ENCODE measurements around the gene S100A8. TPM values are rescaled to one million over a fixed set of nuclear protein-coding genes. Genes with fewer than 3 reads are reported as not detected.

Gene S100A8
- total and polyA plus RNA-seq, 4 donors, result 48.2 to 218 (median 134) TPM

DNA sequence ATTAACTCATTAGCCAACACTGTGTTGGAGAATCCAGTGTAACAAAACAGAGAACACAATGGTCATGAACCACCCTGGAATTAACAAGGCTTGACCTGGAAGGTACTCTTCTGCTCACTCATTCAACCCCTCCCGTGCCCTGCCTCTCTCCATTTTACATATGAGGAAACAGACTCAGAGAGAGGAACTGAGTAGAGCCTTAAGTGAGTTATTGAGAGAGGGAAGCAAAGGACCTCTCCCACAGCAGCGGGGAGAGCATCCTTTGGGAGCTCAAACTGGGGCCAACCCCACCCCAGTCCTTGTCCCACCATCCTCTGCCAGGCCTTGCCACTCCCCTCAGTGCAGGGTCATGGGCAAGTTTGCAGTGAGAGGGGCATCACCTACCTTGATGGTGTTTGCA lies 16.8 kb downstream of the S100A8 start:
- Histone ChIP-seq H3K27ac (ENCODE audit: low read depth in 1 of 2, low read length in 2 of 2) (no peak overlapping the region), H3K27me3 (ENCODE audit: control insufficient read depth in 1 of 2, insufficient read depth in 2 of 2, low read length in 1 of 2) (no peaks in the 10 kb centered on the region), H3K9me3 (ENCODE audit: control insufficient read depth, low read length) (no peaks in the 10 kb centered on the region), H3K4me3 (ENCODE audit: low read length in 2 of 2) (no peak overlapping the region), H3K4me1 (ENCODE audit: control insufficient read depth in 1 of 2, insufficient read depth in 2 of 2, low read length in 2 of 2) (no peaks in the 10 kb centered on the region), H3K36me3 (ENCODE audit: control insufficient read depth in 1 of 2, insufficient read depth in 2 of 2, low read length in 1 of 2) (no peaks in the 10 kb centered on the region)
- no peak for ATAC-seq (ENCODE audit: low FRiP score)
- no peak for DNase-seq
- intact Hi-C loops (cut with DNase I), result no loop called here
- 69 to 78% methylated on average over 2 of the region's 2 CpGs for WGBS, 2 donors

GRCh38 chr1:153372571-153372970 lies 18.3 kb downstream of the S100A8 start:
- no peaks in the 10 kb centered on the region for H3K27me3 ChIP-seq (ENCODE audit: control insufficient read depth in 1 of 2, insufficient read depth in 2 of 2, low read length in 1 of 2)
- H3K4me3 ChIP-seq (ENCODE audit: low read length in 2 of 2), result no peak overlapping the region
- WGBS, 2 donors, result 85 to 88% methylated on average over 2 of the region's 2 CpGs
- ATAC-seq (ENCODE audit: low FRiP score) (no peak), DNase-seq (no peak)
- H3K9me3 ChIP-seq (ENCODE audit: control insufficient read depth, low read length), result no peaks in the 10 kb centered on the region
- H3K27ac ChIP-seq (ENCODE audit: low read depth in 1 of 2, low read length in 2 of 2), result no peak overlapping the region
- no peaks in the 10 kb centered on the region for H3K36me3 ChIP-seq (ENCODE audit: control insufficient read depth in 1 of 2, insufficient read depth in 2 of 2, low read length in 1 of 2)
- intact Hi-C loops (cut with DNase I), result no loop called here
- H3K4me1 ChIP-seq (ENCODE audit: control insufficient read depth in 1 of 2, insufficient read depth in 2 of 2, low read length in 2 of 2), result no peaks in the 10 kb centered on the region

- no peak for ATAC-seq (ENCODE audit: low FRiP score)
- intact Hi-C loops (cut with DNase I), result no loop called here
Observed at GRCh38 chr1:153371231-153371630, 19.6 kb downstream of the S100A8 start.

DNA sequence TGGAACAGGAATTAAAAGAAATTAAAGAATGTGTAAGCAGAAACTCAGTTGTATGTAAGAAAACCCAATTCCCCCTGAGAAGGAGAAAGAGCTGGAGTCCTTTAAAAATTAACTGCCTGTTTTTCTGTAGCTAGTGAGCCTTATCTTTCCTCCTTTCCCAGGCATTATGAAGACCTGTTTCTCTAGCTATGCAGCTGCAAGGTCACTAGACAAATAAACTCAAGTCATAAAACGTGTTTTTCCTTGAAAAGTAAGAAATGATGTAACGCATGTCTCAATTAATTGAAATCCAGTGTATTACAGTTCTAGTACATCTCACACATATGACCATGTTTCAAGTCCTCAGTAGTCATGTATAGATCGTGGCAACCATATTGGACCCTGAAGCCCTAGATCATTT lies 20.7 kb downstream of the S100A8 start:
- ATAC-seq (ENCODE audit: low FRiP score) (no peak), DNase-seq (no peak)
- WGBS, 2 donors, result 69 to 70% methylated on average over 3 of the region's 3 CpGs

More at GRCh38 chr1:153371231-153371630, 19.6 kb downstream of the S100A8 start:
- Histone ChIP-seq H3K27me3 (ENCODE audit: control insufficient read depth in 1 of 2, insufficient read depth in 2 of 2, low read length in 1 of 2) (no peaks in the 10 kb centered on the region), H3K27ac (ENCODE audit: low read depth in 1 of 2, low read length in 2 of 2) (no peak overlapping the region), H3K4me3 (ENCODE audit: low read length in 2 of 2) (no peak overlapping the region), H3K9me3 (ENCODE audit: control insufficient read depth, low read length) (no peaks in the 10 kb centered on the region), H3K36me3 (ENCODE audit: control insufficient read depth in 1 of 2, insufficient read depth in 2 of 2, low read length in 1 of 2) (no peaks in the 10 kb centered on the region), H3K4me1 (ENCODE audit: control insufficient read depth in 1 of 2, insufficient read depth in 2 of 2, low read length in 2 of 2) (no peaks in the 10 kb centered on the region)
- DNase-seq, result no peak
- WGBS, 2 donors, result 93 to 94% methylated on average over 1 of the region's 1 CpG

GRCh38 chr1:153368495-153368894 lies 22.4 kb downstream of the S100A8 start:
- intact Hi-C loops (cut with DNase I), result loop anchor here in 1 of 2 donors (10.0 kb wide), 1 partner anchor 636 kb away; no protein-coding TSS in a partner anchor
- Histone ChIP-seq H3K9me3 (ENCODE audit: control insufficient read depth, low read length) (no peaks in the 10 kb centered on the region), H3K4me1 (ENCODE audit: control insufficient read depth in 1 of 2, insufficient read depth in 2 of 2, low read length in 2 of 2) (no peaks in the 10 kb centered on the region), H3K27ac (ENCODE audit: low read depth in 1 of 2, low read length in 2 of 2) (no peak overlapping the region), H3K27me3 (ENCODE audit: control insufficient read depth in 1 of 2, insufficient read depth in 2 of 2, low read length in 1 of 2) (no peaks in the 10 kb centered on the region), H3K36me3 (ENCODE audit: control insufficient read depth in 1 of 2, insufficient read depth in 2 of 2, low read length in 1 of 2) (no peaks in the 10 kb centered on the region), H3K4me3 (ENCODE audit: low read length in 2 of 2) (no peak overlapping the region)
- ATAC-seq (ENCODE audit: low FRiP score) (no peak), DNase-seq (no peak)
- WGBS, 2 donors, result 70 to 75% methylated on average over 2 of the region's 2 CpGs

More for the DNA sequence above, 20.7 kb downstream of the S100A8 start:
- Histone ChIP-seq H3K4me3 (ENCODE audit: low read length in 2 of 2) (no peak overlapping the region), H3K27ac (ENCODE audit: low read depth in 1 of 2, low read length in 2 of 2) (no peak overlapping the region), H3K36me3 (ENCODE audit: control insufficient read depth in 1 of 2, insufficient read depth in 2 of 2, low read length in 1 of 2) (no peaks in the 10 kb centered on the region), H3K9me3 (ENCODE audit: control insufficient read depth, low read length) (no peaks in the 10 kb centered on the region), H3K4me1 (ENCODE audit: control insufficient read depth in 1 of 2, insufficient read depth in 2 of 2, low read length in 2 of 2) (no peaks in the 10 kb centered on the region), H3K27me3 (ENCODE audit: control insufficient read depth in 1 of 2, insufficient read depth in 2 of 2, low read length in 1 of 2) (no peaks in the 10 kb centered on the region)
- intact Hi-C loops (cut with DNase I), result no loop called here

- 69 to 85% methylated on average over 2 of the region's 2 CpGs for WGBS, 2 donors
- Histone ChIP-seq H3K27me3 (ENCODE audit: control insufficient read depth in 1 of 2, insufficient read depth in 2 of 2, low read length in 1 of 2) (no peaks in the 10 kb centered on the region), H3K4me3 (ENCODE audit: low read length in 2 of 2) (no peak overlapping the region), H3K9me3 (ENCODE audit: control insufficient read depth, low read length) (no peaks in the 10 kb centered on the region), H3K27ac (ENCODE audit: low read depth in 1 of 2, low read length in 2 of 2) (no peak overlapping the region), H3K36me3 (ENCODE audit: control insufficient read depth in 1 of 2, insufficient read depth in 2 of 2, low read length in 1 of 2) (no peaks in the 10 kb centered on the region), H3K4me1 (ENCODE audit: control insufficient read depth in 1 of 2, insufficient read depth in 2 of 2, low read length in 2 of 2) (no peaks in the 10 kb centered on the region)
- ATAC-seq (ENCODE audit: low FRiP score) (no peak), DNase-seq (no peak)
- intact Hi-C loops (cut with DNase I), result loop anchor here in 1 of 2 donors (10.0 kb wide), 1 partner anchor 638 kb away; no protein-coding TSS in a partner anchor
Observed at GRCh38 chr1:153367090-153367489, 23.8 kb downstream of the S100A8 start.

GRCh38 chr1:153366261-153366660 lies 24.6 kb downstream of the S100A8 start:
- WGBS, 2 donors, result 86 to 87% methylated on average over 6 of the region's 6 CpGs
- H3K27ac ChIP-seq (ENCODE audit: low read depth in 1 of 2, low read length in 2 of 2), result no peak overlapping the region
- DNase-seq (no peak), ATAC-seq (ENCODE audit: low FRiP score) (no peak)
- no peaks in the 10 kb centered on the region for H3K4me1 ChIP-seq (ENCODE audit: control insufficient read depth in 1 of 2, insufficient read depth in 2 of 2, low read length in 2 of 2)
- H3K4me3 ChIP-seq (ENCODE audit: low read length in 2 of 2), result no peak overlapping the region
- H3K27me3 ChIP-seq (ENCODE audit: control insufficient read depth in 1 of 2, insufficient read depth in 2 of 2, low read length in 1 of 2), result no peaks in the 10 kb centered on the region
- intact Hi-C loops (cut with DNase I), result loop anchor here in 1 of 2 donors (10.0 kb wide), 1 partner anchor 639 kb away; no protein-coding TSS in a partner anchor
- H3K36me3 ChIP-seq (ENCODE audit: control insufficient read depth in 1 of 2, insufficient read depth in 2 of 2, low read length in 1 of 2), result no peaks in the 10 kb centered on the region
- H3K9me3 ChIP-seq (ENCODE audit: control insufficient read depth, low read length), result no peaks in the 10 kb centered on the region

GRCh38 chr1:153365696-153366095 lies 25.2 kb downstream of the S100A8 start:
- intact Hi-C loops (cut with DNase I), result loop anchor here in 1 of 2 donors (10.0 kb wide), 1 partner anchor 639 kb away; no protein-coding TSS in a partner anchor
- H3K4me1 ChIP-seq (ENCODE audit: control insufficient read depth in 1 of 2, insufficient read depth in 2 of 2, low read length in 2 of 2), result no peaks in the 10 kb centered on the region
- H3K27ac ChIP-seq (ENCODE audit: low read depth in 1 of 2, low read length in 2 of 2), result no peak overlapping the region
- WGBS, 2 donors, result 69 to 72% methylated on average over 8 of the region's 8 CpGs
- no peaks in the 10 kb centered on the region for H3K36me3 ChIP-seq (ENCODE audit: control insufficient read depth in 1 of 2, insufficient read depth in 2 of 2, low read length in 1 of 2)
- H3K27me3 ChIP-seq (ENCODE audit: control insufficient read depth in 1 of 2, insufficient read depth in 2 of 2, low read length in 1 of 2), result no peaks in the 10 kb centered on the region
- no peak overlapping the region for H3K4me3 ChIP-seq (ENCODE audit: low read length in 2 of 2)
- H3K9me3 ChIP-seq (ENCODE audit: control insufficient read depth, low read length), result no peaks in the 10 kb centered on the region
- DNase-seq (no peak), ATAC-seq (ENCODE audit: low FRiP score) (no peak)

- no peaks in the 10 kb centered on the region for H3K27me3 ChIP-seq (ENCODE audit: control insufficient read depth in 1 of 2, insufficient read depth in 2 of 2, low read length in 1 of 2)
- intact Hi-C loops (cut with DNase I), result loop anchor here in 1 of 2 donors (10.0 kb wide), 1 partner anchor 640 kb away; no protein-coding TSS in a partner anchor
- 82 to 88% methylated on average over 12 of the region's 12 CpGs for WGBS, 2 donors
- H3K4me1 ChIP-seq (ENCODE audit: control insufficient read depth in 1 of 2, insufficient read depth in 2 of 2, low read length in 2 of 2), result no peaks in the 10 kb centered on the region
- DNase-seq (no peak), ATAC-seq (ENCODE audit: low FRiP score) (no peak)
- no peaks in the 10 kb centered on the region for H3K36me3 ChIP-seq (ENCODE audit: control insufficient read depth in 1 of 2, insufficient read depth in 2 of 2, low read length in 1 of 2)
- H3K4me3 ChIP-seq (ENCODE audit: low read length in 2 of 2), result no peak overlapping the region
- no peaks in the 10 kb centered on the region for H3K9me3 ChIP-seq (ENCODE audit: control insufficient read depth, low read length)
- H3K27ac ChIP-seq (ENCODE audit: low read depth in 1 of 2, low read length in 2 of 2), result no peak overlapping the region
Observed at GRCh38 chr1:153364766-153365666, 25.9 kb downstream of the S100A8 start.

All from aorta (tissue), 5 donors.